DMS79 (cell line): ENCODE data around the gene SYCP2.

ENCODE experiments used
- DNase-seq: peaks from one replicate; lab custom pipeline; 2025; lab: John Stamatoyannopoulos, UW

SYCP2 gene

GRCh38 chr20:59822291-59823029, 111.0 kb downstream of the SYCP2 start:
- DNase-seq = no peak

GRCh38 chr20:59821788-59822187, 111.6 kb downstream of the SYCP2 start:
- no peak for DNase-seq

DNA sequence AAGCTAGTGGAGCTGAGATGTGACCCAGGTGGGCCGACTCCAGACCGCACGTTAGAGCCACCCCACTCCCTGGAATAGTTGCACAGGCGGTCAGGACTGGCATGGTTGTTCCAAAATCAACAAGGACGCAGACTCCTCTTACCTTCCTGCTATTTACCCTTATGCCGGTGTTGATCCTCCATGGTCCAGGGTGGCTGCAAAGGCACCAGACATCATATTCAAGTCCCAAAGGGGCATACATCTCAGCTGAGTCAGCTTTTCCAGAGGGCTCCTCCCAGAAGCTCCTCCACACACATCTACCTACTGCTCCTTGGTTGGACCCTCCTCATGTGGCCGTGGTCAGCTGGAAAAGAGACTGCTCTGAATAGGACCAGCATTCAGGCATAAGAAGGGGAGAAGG, 112.2 kb downstream of the SYCP2 start:
- no peak for DNase-seq

GRCh38 chr20:59820204-59821041, 113.0 kb downstream of the SYCP2 start:
- peak; percentile 86 for DNase-seq

- DNase-seq = no peak
Measured at GRCh38 chr20:59819496-59820203, 113.8 kb downstream of the SYCP2 start.

DNA sequence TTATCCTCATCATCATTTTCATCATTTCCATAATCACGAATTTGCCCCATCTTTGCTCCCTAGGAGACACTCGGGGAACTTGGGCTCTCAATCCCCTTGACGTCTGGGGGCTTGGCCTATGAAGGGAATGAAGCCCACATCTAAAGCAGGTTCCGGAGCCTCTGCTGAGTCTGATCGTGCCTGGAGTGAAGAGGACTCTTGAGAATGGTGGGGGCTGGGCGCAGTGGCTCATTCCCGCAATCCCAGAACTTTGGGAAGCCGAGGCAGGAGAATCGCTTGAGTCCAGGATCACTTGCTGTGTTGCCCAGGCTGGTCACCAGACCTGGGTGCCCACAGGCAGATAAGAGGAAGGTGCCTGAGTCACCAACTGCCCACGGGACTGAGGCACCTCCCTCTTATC, 114.5 kb downstream of the SYCP2 start:
- no peak for DNase-seq

GRCh38 chr20:59817846-59818615, 115.4 kb downstream of the SYCP2 start:
- DNase-seq = no peak

DNA sequence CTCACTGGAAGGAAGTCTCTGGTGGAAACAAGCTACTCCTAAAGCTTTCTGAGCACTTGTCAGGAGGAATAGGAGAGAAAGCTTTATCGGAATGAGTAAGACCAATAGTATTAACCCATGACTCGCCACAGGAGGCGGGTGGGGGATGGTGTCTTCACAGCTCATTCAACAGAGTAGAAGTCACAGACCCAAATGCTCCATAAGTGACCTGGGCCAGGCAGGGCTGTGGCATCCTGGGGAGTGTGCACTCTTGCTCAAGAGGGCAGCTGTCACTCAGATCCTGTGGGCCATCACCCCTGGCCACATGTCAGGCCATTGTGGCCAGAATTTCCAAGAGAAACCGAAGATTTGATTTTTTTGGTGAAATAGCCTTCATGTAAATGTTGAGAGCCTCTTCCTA, 116.0 kb downstream of the SYCP2 start:
- no peak for DNase-seq

DNA sequence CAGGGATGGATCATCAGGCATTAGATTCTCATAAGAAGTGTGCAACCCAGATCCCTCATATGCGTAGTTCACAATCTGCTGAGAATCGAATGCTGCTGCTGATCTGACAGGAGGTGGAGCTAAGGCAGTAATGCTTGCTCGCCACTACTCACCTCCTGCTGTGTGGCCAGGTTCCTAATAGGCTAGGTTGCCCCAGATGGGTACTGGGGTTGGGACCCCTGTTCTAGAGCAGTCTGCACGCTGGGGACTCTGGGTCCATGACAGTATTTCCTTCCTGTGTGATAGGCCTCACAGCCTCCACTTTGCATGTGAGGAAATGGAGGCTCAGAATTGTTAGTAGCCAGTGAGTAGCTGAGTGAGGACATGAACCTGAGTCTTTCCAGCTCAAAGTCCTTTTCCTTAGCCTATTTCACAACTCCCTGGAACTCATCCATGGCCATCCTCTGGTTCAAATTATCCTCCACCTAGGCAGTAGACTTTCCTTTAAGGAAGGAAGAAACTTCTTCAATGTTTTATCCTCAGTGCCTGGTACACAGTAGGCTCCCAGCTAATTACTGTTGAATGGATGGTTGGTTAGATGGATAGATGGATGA, 117.2 kb downstream of the SYCP2 start:
- no peak for DNase-seq

GRCh38 chr20:59814840-59815340, 118.5 kb downstream of the SYCP2 start:
- no peak for DNase-seq

GRCh38 chr20:59813948-59814839, 119.2 kb downstream of the SYCP2 start:
- DNase-seq = no peak
